Effector memory CD8-positive, alpha-beta T cell (primary cell): ENCODE results near the gene ANGPTL2.

Experiments
- ATAC-seq: fragments of 150-1000 bp; cut with Tn5 transposase; replicated peaks from 2 replicates; pipeline ENCODE4 v1.10.0; 2021; ENCODE audit warnings: mild to moderate bottlenecking, moderate library complexity
- DNase-seq, 3 experiments: peaks; one replicate each; pipeline ENCODE4 v3.0.0; 2021
- H3K27ac Mint-ChIP-seq, 2 donors: one replicate each; pipeline ENCODE4 v1.8.0; 2022; ENCODE audit warnings: mild to moderate bottlenecking in 2 of 2, mixed read lengths in 2 of 2, moderate library complexity in 2 of 2
- H3K27me3 Mint-ChIP-seq, 2 donors: one replicate each; pipeline ENCODE4 v1.8.0; 2022; ENCODE audit warnings: mixed read lengths in 2 of 2
- H3K36me3 Mint-ChIP-seq: one replicate; pipeline ENCODE4 v1.8.0; 2022; ENCODE audit warnings: mild to moderate bottlenecking, moderate library complexity, mixed read lengths; ENCODE audit not compliant: insufficient read depth
- H3K4me1 Mint-ChIP-seq, 2 donors: one replicate each; pipeline ENCODE4 v1.8.0; 2022; ENCODE audit warnings: low read depth in 2 of 2, mixed read lengths in 2 of 2
- H3K4me3 Mint-ChIP-seq, 2 donors: one replicate each; pipeline ENCODE4 v1.8.0; 2022; ENCODE audit warnings: mild to moderate bottlenecking in 2 of 2, mixed read lengths in 2 of 2, moderate library complexity in 2 of 2
- H3K9me3 Mint-ChIP-seq, 2 donors: one replicate each; pipeline ENCODE4 v1.8.0; 2022; ENCODE audit warnings: mixed read lengths in 2 of 2

ANGPTL2 gene

DNA sequence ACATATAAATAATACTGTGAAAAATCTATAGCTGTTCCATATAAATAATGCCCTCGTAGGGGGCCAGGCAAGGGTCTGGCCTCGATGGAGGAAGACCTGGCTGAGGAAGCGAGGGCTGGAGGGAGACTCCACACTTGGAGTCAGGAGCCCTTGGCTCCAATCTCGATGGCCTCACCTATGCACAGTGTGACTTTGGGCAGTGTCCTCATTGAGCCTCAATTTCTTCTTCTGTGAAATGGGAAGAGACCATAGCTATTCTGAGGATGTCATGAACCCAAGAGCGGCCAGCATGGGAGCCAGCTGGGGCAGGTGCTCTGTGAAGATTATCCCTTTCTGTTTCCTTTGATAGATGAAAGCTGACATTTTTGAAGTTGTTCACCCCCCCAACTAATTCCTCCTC is 24.8 kb downstream of the ANGPTL2 start:
- DNase-seq: no peak
- H3K4me1 Mint-ChIP-seq: no peaks in the 10 kb centered on the region
- no peak overlapping the region for H3K27ac Mint-ChIP-seq
- no peak for ATAC-seq
- no peaks in the 10 kb centered on the region for H3K9me3 Mint-ChIP-seq
- no peaks in the 10 kb centered on the region for H3K27me3 Mint-ChIP-seq
- H3K4me3 Mint-ChIP-seq: no peak overlapping the region
- H3K36me3 Mint-ChIP-seq: no peaks in the 10 kb centered on the region

DNA sequence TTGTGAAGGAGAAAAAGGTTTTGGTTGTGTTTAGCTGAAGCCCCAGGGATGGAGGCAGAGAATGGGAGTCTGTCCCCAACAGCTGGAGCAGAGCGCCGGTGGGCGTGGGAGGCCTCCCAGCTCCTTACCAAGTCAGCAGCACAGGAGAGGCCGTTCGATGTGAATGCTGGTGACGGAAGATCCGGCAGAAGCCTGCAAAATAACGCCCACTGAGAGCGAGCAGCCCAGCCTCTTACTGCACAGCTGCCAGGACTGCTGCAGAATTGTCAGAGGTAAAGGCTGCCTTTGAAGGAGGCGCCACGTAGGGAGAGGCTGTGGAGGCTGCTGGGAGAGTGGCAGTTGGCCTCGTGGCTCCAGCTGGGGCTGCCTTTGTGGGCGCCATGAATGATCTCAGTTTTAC is 26.2 kb downstream of the ANGPTL2 start:
- Mint-ChIP-seq H3K36me3 (no peaks in the 10 kb centered on the region), H3K4me3 (no peak overlapping the region), H3K4me1 (peaks cover 10 to 13% of the 10 kb centered on the region in 2 donors), H3K27me3 (no peaks in the 10 kb centered on the region), H3K9me3 (no peaks in the 10 kb centered on the region), H3K27ac (no peak overlapping the region)
- DNase-seq (no peak), ATAC-seq (no peak)

DNA sequence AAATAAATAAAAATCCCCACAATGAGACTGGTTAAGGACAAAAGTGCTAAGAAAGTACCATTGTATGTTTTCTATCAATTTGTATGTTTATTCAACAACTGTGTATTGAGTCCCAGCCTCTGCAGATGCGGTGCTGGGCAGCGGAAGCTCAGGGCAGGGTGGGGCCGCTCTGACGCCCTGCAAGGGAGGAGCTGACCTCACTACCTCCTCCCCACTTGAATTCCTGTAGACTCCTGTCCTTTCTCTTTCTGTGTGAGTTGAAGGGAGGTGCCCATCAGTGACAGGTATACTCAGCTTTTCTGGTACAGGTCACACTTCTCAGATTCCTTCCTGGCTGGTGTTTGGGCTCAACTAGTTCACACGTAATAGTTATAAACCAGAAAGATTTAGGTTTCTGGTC is 27.0 kb downstream of the ANGPTL2 start:
- Mint-ChIP-seq H3K9me3 (no peaks in the 10 kb centered on the region), H3K27ac (no peak overlapping the region), H3K4me1 (peaks cover 10 to 13% of the 10 kb centered on the region in 2 donors), H3K4me3 (no peak overlapping the region), H3K36me3 (no peaks in the 10 kb centered on the region), H3K27me3 (no peaks in the 10 kb centered on the region)
- ATAC-seq (no peak), DNase-seq (no peak)

DNA sequence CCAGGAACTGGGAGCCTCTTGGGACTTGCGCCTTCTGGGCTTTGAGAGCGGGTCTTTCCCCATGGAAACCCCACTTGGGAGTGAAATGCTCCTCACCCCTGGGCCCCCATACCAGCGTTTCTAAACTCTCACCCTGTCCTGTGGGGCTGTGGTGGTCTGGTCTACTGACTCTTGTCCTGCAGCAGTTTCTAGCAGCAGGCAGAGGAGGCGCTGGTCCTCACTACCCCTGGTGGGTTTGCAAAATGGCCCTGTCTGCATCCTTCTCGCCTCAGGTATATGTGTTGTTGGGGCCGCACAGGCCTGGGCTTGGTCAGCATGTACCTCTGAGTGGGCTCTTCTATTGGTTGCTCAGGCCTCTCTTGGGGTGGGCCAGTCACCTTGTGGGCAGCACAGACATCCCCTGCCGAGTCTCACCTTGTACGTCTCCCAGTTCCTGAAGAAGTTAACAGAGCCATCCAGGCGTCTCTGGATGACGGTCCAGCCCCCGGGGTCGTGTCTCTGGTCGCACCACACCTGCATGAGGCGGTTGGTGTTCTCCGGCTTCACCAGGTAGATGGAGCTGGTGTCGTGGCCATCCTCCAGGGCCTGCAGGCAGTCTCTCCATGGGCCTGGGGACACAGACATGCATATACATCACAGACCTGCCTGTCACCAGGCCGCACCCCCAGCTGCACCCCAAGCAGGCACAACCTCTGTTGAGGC is 29.0 kb downstream of the ANGPTL2 start:
- DNase-seq: no peak
- Mint-ChIP-seq H3K4me3 (no peak overlapping the region), H3K36me3 (no peaks in the 10 kb centered on the region), H3K4me1 (peaks cover 10 to 13% of the 10 kb centered on the region in 2 donors), H3K9me3 (no peaks in the 10 kb centered on the region), H3K27ac (no peak overlapping the region), H3K27me3 (no peaks in the 10 kb centered on the region)
- ATAC-seq: no peak

DNA sequence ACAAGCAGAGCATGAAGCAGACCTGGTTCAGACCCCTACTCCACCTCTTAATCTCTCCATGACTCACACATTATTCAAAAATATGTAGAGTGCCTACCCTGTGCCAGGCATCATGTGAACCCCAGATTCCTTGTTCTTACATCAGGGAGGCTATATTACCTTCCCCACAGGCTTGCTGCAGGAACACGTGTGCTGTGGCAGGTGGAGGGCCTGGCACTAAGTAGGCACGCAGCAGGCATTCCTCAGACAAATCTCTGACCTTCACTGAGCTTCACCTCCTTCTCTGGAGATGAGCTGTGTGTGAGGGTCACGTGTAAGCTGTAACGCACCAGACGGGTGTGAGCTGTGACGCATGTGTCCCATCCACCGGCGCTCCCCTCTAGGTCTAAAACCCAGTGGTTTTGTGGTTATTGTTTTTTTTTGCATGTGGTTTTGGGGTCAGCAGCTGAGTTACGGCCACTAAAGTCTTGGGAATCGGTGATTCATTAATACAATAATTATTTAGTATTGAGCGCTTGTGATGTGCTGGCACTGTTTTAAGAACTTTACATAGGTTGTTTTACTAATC is 30.3 kb downstream of the ANGPTL2 start:
- H3K4me1 Mint-ChIP-seq: peaks cover 10 to 13% of the 10 kb centered on the region in 2 donors
- DNase-seq (no peak), ATAC-seq (peak; percentile 67)
- H3K27me3 Mint-ChIP-seq: no peaks in the 10 kb centered on the region
- H3K9me3 Mint-ChIP-seq: no peaks in the 10 kb centered on the region
- H3K4me3 Mint-ChIP-seq: no peak overlapping the region
- no peaks in the 10 kb centered on the region for H3K36me3 Mint-ChIP-seq
- peak overlapping the region in 1 of 2 donors; percentile 57 for H3K27ac Mint-ChIP-seq

DNA sequence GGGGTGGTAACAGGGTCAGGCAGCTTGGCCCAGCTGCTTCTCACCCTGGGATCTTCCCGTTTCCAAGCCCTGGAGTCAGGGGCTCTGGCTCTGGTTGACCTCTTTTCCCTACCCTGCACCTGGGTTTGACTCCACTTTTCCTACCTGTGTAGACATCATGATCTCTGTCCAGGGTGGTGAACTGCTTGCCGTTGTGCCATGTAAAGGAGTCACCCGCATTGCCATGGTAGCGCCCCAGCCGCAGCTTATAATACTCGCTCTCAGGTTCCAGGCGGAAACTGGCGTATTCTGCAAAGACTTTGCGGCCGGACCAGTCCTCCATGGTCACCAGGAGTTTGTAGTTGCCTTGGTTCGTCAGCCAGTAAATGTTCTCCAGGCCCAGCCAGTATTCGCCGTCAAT is 30.9 kb downstream of the ANGPTL2 start:
- H3K4me3 Mint-ChIP-seq: no peak overlapping the region
- no peak for DNase-seq
- no peak for ATAC-seq
- peaks cover 2% of the 10 kb centered on the region for H3K36me3 Mint-ChIP-seq
- no peak overlapping the region for H3K27ac Mint-ChIP-seq
- H3K27me3 Mint-ChIP-seq: no peaks in the 10 kb centered on the region
- H3K9me3 Mint-ChIP-seq: no peaks in the 10 kb centered on the region
- H3K4me1 Mint-ChIP-seq: peaks cover 10 to 13% of the 10 kb centered on the region in 2 donors

DNA sequence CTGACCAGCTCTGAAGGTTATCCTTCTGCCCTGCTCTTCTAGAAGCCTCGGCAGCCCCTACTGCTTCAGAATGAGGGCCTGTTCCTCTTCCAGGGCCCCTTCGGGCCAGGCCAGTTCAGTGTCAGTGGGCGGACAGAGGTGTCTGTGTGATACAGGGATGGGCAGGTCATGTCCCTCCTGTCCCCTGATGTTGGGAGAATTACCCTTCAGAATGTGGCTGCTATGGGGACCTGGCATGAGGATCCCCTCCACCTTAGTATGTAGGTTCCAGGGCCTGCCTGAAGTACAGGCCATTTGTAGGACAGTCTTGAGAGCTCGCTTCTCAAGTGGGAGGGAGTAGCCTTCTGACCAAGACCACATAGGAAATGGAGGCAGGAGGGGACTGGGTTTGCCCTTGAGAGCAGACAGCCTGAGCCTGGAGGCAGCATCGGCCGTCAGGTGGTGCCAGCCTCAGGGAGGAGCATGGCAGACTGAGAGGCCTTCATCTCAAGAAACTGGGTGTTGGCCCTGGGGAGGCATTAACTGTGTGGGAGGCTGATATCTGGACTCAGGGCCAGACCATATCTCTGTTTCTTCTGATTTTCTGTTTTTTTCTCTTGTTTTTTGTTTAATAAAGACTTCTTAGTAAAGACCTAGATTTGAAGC is 32.0 kb downstream of the ANGPTL2 start:
- Mint-ChIP-seq H3K36me3 (peaks cover 2% of the 10 kb centered on the region), H3K27me3 (no peaks in the 10 kb centered on the region), H3K4me1 (peaks cover 10 to 13% of the 10 kb centered on the region in 2 donors), H3K4me3 (no peak overlapping the region), H3K9me3 (no peaks in the 10 kb centered on the region), H3K27ac (no peak overlapping the region)
- DNase-seq (no peak), ATAC-seq (no peak)

DNA sequence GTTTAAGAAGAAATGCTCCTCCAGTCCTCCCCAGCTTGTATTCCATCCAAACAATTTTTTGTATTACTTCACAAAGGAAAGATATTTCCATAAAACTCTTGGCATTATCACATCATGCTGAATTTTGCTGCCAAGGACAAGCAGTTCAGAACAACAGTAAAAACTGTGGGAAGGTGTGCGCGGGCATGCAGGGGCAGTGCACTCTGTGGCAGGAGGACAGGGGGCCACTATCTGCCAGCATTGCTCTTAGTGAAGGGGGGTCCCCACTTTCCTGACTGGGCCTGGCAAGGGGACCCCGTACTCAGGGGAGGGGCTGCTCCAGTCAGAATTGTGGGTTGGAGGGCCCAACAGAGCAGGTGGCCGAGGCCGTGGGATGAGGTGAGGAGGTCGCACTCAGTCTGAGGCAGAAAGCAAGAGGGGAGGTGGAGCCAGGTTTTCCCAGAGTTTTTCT is 32.8 kb downstream of the ANGPTL2 start:
- Mint-ChIP-seq H3K27ac (no peak overlapping the region), H3K36me3 (peaks cover 2% of the 10 kb centered on the region), H3K9me3 (no peaks in the 10 kb centered on the region), H3K27me3 (no peaks in the 10 kb centered on the region), H3K4me1 (peaks cover 11 to 13% of the 10 kb centered on the region in 2 donors), H3K4me3 (no peak overlapping the region)
- DNase-seq (no peak), ATAC-seq (no peak)

DNA sequence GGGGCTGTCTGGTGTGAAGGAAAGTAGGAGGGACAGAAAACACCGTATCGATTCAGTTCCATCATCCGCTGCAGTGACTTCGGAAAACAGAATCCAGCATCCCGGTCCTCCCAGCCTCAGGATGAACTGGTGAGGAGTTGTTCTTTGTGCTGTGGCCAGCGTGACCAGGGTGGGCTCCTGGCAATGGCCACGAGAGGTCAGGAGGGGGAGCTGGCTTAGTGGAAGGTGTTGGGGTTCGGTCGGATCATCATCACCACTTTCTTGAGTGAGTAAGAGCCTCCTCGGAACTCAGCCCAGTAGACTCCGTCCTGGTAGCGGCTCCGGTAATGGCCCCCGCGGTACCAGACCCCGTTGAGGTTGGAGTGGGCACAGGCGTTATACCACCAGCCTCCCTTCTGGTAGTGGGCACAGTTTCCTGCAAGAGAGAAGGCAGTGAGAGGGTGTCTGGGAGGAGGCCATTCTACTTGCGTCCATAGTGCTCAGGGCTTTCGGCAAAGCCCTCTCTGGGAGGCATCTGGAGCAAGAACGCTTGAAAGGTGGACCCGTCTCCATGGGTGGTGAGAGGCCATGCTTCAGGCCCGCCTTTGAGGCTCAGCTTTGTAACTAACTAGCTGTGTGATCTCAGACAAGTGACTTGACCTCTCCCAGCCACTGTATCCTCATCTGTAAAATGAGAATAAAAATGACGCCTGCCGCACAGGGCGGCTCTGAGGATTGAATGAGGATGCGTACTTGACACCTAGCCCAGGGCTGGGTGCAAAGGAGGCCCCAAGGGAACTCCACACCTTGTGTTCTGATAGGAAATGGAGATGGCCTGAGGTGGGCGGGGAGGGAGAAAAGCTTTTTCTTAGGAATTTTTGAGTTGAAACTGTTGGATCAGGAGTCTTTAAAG is 33.5 kb downstream of the ANGPTL2 start:
- no peak for ATAC-seq
- no peak overlapping the region for H3K4me3 Mint-ChIP-seq
- H3K36me3 Mint-ChIP-seq: peaks cover 2% of the 10 kb centered on the region

DNA sequence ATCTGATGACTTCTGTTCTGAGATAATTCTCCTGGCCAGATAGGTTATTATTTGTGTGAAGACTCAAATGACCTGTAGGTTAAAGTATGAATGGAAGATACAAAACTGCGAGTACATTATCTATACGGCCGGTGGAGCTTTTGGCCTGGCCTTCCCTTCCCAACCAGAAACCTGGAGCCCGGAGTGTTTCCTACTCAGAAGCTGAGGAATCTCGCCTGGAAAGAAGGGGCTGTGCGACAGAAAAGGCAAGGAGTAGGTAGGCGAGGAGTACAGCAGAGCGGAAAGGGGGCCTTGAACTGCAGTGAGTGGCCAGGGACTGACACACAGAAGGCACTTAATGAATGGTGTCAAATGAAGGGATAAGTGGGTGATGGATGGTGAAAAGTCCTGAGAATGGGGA is 34.6 kb downstream of the ANGPTL2 start:
- Mint-ChIP-seq H3K9me3 (no peaks in the 10 kb centered on the region), H3K27ac (peak overlapping the region; percentile 44 to 81), H3K4me1 (peaks cover 13 to 14% of the 10 kb centered on the region in 2 donors), H3K27me3 (no peaks in the 10 kb centered on the region), H3K4me3 (no peak overlapping the region), H3K36me3 (peaks cover 2% of the 10 kb centered on the region)
- ATAC-seq (no peak), DNase-seq (no peak)

More for the DNA sequence above, 33.5 kb downstream of the ANGPTL2 start:
- Mint-ChIP-seq H3K27ac (peak overlapping the region in 1 of 2 donors; percentile 81), H3K4me1 (peaks cover 13 to 14% of the 10 kb centered on the region in 2 donors), H3K27me3 (no peaks in the 10 kb centered on the region), H3K9me3 (no peaks in the 10 kb centered on the region)
- DNase-seq: no peak

DNA sequence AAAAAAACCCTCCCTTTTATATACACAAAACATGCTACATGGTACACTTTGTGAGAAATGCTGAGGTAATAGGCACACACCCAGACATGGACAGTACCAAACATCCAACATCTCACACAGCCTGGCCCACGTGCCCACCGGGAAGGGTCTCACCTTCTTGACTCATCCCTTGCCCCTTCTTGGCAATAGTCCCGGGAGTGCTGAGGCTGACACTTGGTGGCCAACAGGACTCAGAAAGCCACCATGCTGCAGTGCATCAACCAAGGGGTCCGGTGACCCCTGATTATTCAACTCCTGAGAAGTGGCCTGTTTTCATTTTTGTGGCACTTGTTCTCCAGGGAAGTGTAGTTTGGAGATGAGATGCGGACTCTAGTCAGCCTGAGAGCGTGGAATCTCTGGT is 35.0 kb downstream of the ANGPTL2 start:
- Mint-ChIP-seq H3K27ac (peak overlapping the region in 1 of 2 donors; percentile 44), H3K4me3 (no peak overlapping the region), H3K27me3 (no peaks in the 10 kb centered on the region), H3K4me1 (peaks cover 10 to 12% of the 10 kb centered on the region in 2 donors), H3K9me3 (no peaks in the 10 kb centered on the region), H3K36me3 (peaks cover 2% of the 10 kb centered on the region)
- ATAC-seq (no peak), DNase-seq (no peak)

DNA sequence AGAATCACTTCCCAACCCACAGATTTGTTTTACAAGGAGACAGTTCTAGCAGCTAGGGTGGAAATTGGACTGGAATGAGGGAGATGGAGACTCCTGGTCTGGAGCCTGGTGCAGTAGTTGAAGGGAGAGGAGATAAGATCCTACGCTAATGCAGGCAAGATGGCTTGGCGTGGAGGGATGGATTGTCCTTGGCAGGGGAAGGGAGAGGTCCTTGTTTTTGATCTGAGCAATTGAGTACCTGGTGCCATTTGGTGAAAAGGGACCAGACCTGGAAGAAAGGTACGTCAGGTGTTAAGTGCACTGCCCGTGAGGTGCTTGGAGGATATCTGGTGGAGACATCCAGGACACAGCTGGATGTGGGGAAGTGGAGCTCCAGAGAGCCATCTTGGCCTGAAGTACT is 35.7 kb downstream of the ANGPTL2 start:
- no peaks in the 10 kb centered on the region for H3K27me3 Mint-ChIP-seq
- no peak for ATAC-seq
- H3K9me3 Mint-ChIP-seq: no peaks in the 10 kb centered on the region
- H3K4me3 Mint-ChIP-seq: no peak overlapping the region
- H3K27ac Mint-ChIP-seq: no peak overlapping the region
- peaks cover 5% of the 10 kb centered on the region in 2 donors for H3K4me1 Mint-ChIP-seq
- DNase-seq: no peak
- peaks cover 2% of the 10 kb centered on the region for H3K36me3 Mint-ChIP-seq

DNA sequence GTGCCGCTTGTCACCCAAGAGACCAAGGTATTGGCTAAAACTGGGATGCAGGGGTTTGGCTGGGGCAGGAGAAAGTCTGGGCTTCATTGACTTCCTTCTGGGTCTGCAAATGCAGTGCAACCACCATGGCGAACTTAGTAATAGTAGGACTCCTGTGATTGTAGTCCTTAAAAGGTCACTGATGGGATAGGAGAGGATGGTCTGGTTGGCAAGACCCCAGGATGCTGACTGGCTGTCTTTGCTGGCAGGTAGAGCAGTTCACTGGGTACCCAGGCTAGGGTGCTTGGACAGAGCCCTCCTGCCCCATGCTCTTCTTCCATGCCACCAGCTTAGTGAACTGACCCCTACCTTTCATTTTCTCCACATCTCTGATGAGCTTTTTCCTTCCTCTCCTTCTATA is 37.2 kb downstream of the ANGPTL2 start:
- Mint-ChIP-seq H3K9me3 (no peaks in the 10 kb centered on the region), H3K27me3 (no peaks in the 10 kb centered on the region), H3K4me1 (peaks cover 0 to 4% of the 10 kb centered on the region in 2 donors), H3K4me3 (no peak overlapping the region), H3K36me3 (peaks cover 2% of the 10 kb centered on the region), H3K27ac (no peak overlapping the region)
- ATAC-seq (no peak), DNase-seq (no peak)
